Transverse colon (tissue), 4 donors: ENCODE data around the gene GIPC1.

ENCODE experiments used
- EP300 ChIP-seq: sonication (generic); formaldehyde crosslinking; IDR thresholded peaks from one replicate; pipeline ENCODE4 v1.6.1; 2017; ENCODE audit warnings: antibody characterized with exemption, low read depth
- POLR2A ChIP-seq: fragments of 450-650 bp; IDR thresholded peaks from one replicate; pipeline ENCODE4 v1.6.1; 2016; ENCODE audit warnings: antibody characterized with exemption, mild to moderate bottlenecking, moderate library complexity
- POLR2AphosphoS5 ChIP-seq, 3 donors: sonication (generic); formaldehyde crosslinking; IDR thresholded peaks; one replicate each; pipeline ENCODE4 v1.6.1; 2016; ENCODE audit warnings: antibody characterized with exemption in 3 of 3
- TF ChIP-seq, protein P1 (sequence below), 5 experiments: fragments of 200-600 bp in 3 of 5; fragments of 450-650 bp in 2 of 5; sonication (generic) in 3 of 5; IDR thresholded peaks; 1 replicate in 2 of 5; 2 replicates in 3 of 5; pipeline ENCODE4 v1.5.1; 2016 to 2017; ENCODE audit warnings: antibody characterized with exemption in 5 of 5, inconsistent platforms in 3 of 5, mild to moderate bottlenecking in 2 of 5, moderate library complexity in 1 of 5

GRCh38 chr19:14432791-14433553 lies 63.0 kb downstream of the GIPC1 start, which contains the start of gene PKN1:
- TF ChIP-seq, protein P1, sequence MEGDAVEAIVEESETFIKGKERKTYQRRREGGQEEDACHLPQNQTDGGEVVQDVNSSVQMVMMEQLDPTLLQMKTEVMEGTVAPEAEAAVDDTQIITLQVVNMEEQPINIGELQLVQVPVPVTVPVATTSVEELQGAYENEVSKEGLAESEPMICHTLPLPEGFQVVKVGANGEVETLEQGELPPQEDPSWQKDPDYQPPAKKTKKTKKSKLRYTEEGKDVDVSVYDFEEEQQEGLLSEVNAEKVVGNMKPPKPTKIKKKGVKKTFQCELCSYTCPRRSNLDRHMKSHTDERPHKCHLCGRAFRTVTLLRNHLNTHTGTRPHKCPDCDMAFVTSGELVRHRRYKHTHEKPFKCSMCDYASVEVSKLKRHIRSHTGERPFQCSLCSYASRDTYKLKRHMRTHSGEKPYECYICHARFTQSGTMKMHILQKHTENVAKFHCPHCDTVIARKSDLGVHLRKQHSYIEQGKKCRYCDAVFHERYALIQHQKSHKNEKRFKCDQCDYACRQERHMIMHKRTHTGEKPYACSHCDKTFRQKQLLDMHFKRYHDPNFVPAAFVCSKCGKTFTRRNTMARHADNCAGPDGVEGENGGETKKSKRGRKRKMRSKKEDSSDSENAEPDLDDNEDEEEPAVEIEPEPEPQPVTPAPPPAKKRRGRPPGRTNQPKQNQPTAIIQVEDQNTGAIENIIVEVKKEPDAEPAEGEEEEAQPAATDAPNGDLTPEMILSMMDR (IDR thresholded peaks at IDR 0.05), result no peak
- no peak for TF ChIP-seq EP300
- TF ChIP-seq POLR2A, result no peak
- TF ChIP-seq POLR2AphosphoS5 (IDR thresholded peaks at IDR 0.05), result no peak
